Esophagus mucosa (tissue), 1 donor: ENCODE data around the gene CA12. TPM values are rescaled to one million over a fixed set of nuclear protein-coding genes. Genes with fewer than 3 reads are reported as not detected.

Experiments
- ATAC-seq: fragments of 200-7000 bp; cut with Tn5 transposase; one replicate; pipeline ENCODE4 v1.9.1; 2020
- total RNA-seq: library from RNA; stranded (reverse); gene quantifications from one replicate; pipeline ENCODE4 v1.2.4, GENCODE V29; 2023
- donor health status: DM: yes; HTN: yes; CAD: no.

CA12 gene
- total RNA-seq, 1 donor from 2014 or later, result 138 TPM

DNA sequence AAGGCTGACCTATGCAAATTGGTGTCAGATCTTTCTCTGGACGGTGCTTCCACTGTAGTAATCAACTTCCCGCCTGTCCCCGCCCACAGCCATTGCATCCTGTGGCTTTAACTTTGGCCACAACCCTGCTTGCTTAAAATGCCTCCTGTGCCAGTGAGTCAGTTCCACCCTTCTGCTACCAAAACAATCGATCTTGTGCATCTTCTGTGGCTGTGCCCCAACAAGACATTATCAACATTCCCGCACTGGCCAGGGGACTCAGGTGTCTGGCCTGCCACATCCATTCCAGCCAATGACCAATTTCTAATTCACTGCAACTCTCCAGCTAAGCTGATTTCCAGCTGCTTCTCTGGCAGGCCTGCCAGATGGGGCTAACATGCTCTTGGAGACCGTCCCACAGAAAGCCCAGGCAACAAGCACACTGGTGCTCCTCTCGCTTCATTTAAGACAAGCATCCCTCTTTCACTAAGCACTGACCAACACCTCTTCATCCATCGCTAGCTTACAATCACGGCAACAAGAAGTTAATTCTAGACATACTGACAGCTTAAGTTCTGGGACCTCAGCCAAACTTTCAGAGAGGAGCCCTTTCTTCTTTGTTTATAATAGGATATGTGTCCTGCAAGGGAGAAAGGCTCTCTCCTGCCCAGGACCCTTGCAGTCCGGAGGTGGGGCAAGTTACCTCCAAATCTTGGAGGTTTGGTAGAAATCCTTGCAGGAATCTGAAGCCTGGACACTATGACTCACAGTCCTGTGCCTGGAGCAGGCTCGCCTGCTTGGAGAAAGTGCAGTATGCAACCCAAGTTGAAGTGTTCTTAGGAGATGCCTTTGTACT, 6.7 kb downstream of the CA12 start:
- peak; percentile 12 for ATAC-seq

DNA sequence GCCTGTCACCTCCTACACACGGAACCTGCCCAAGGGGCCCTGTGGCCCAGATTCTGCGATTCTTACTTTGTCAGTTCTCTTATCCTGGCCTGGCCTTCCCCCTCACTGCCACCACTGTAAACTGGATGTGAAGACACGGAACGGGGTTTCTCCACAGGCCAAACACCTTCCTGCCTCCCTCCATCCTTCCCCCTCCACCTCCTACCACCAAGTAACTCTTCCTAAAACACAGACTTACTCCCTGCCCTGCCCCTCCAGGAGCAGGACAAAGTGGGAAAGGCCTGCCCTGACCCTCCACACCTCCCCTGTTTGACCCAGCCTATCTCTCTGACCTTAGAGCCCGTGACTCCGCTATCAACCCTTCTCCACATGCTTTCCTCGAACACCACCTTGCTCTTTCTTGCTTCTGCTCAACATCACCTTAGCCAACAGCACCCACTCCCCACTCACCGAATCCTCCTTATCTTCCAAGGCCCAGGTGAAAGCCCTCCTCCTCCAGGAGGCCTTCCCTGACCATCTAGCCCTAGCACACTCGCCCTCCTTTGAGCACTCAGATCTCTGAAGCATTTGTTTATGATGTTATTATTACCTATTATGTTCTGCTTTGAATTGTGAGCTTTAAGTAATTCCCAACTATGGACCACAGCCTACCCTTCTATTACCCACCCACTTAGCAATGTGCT, 7.6 kb downstream of the CA12 start:
- no peak for ATAC-seq

DNA sequence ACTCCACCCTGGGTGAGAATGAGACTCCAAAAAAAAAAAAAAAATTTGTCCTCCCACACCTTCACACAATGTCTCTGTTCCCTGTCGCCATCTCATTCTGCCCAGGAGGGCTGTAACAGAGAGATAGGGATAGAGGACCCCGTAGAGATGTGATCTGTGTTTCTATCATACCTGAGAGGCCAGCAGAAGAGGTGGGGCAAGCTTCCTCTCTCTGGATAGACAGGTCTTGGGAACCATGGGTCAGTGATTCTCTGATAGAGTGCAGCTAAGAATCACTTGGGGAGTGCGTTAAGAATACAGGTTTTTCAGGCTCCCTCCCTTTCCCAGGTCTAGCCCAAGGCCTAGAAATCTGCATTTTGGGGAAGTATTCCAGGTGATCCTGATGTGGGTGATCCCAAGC, 8.3 kb downstream of the CA12 start:
- peak; percentile 70 for ATAC-seq

DNA sequence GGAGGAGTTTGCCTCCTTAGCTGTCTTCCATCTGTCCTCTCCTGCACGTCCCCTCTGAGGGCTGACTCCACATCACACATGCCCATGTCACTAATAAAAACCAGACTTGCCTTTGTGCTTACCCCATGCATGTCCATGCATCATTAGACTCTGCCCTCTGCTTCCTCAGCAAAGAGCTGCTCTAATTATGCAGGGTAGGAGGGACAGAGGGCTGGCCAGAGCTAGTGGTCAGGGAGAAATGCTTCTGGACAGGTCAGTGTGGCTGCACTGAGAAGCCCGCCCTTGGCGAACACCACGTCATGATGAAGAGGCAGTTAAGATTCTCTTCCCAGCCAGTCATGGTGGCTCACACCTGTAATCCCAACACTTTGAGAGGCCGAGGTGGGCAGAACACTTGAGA, 8.9 kb downstream of the CA12 start:
- peak; percentile 35 for ATAC-seq

DNA sequence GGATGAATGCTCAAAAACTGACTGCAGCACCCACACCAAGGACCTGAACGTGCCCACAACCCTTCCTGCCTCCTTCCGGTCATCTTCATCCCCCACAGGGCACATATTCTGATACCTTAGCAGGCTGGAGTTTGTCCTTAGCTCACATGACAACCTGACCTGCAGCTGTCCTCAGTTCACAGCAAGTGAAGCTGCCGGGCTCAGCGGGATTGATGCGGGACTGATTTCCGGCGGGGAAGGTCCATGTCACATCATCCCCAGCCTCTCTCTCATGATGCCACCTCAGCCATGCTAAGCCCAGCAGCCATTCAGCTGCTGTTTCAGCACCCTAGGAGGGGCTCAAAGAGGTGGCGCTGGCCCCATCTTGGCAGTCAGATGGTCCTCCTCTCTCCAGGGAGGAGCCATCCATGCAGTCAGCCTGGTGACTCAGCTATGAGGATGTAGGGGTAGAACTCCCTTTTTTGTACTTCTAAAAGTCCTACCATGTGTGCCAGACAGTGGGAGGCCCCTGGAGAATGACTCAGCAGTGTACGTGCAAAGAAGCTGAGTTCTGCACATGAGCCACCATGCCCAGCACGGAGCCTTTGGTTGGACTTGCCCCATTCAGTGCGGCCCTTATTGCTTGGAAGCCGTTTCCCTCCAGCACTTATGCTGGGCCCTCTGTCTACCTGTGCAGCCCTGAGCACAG, 9.5 kb downstream of the CA12 start:
- peak; percentile 87 for ATAC-seq

DNA sequence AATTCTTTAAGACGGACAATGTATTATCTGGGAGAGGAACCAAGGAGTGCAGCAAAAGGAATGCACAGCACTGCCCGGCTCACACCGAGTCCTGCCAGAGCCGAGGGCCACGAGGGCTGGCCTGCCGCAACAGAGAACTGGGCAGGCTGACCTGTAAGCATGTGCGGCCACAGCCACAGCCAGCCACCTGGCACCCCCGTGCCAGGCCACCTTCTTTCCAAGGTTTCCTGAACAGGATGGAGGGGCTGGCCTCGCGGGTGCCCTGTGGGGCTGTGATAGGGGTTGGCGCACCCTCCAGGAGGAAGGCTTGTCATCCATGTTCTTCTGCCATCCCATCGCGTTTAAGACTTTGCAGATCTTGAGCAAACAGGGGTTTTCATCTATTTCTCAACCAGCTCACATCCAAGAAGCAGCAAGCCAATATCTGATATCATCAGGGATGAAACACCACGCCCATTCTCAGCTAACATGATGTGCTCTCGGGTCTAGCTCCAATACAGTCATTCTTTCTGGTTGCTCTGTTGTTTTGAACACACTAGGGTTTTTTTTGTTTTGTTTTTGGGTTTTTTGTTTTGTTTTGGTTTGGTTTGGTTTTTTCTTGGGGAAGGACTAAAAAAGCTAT, 10.2 kb downstream of the CA12 start:
- no peak for ATAC-seq

DNA sequence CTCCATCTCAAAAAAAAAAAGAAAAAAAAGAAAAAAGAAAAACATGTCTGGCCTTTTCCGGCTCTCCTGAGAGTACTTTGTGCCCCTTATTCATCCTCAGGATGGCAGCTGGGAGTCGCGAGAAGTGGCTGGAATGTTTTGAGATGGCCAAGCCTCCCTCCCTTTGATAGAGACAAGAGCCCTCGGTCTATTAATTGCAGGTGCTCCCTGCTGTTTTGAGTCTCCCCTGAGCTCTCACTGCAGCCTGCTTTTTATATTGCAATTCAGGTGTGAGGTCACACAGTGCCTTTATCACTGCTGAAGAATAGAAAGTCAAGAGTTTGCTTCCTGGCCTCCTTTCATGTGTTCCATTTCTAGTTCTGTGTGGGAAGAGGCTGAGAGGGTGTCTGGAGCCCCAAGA, 10.9 kb downstream of the CA12 start:
- ATAC-seq, result no peak

DNA sequence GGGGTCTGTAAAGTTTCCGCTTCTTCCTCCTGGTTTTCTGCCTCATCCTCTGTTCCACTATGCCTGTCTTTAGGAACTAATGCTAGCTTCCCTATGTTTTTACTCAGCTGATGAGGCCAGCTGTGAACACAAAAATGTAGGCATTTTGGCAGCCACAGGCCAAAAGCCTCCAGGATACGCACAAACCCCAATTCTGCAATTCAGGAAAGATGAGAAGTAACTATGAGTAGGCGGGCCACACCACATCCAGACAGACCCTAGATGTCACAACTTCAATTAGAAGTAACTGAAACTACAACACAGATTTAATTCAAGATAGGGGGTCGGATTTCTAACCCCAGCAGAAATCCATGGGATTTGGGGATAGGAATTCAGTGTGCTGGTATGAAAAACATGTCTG, 11.9 kb downstream of the CA12 start:
- no peak for ATAC-seq

DNA sequence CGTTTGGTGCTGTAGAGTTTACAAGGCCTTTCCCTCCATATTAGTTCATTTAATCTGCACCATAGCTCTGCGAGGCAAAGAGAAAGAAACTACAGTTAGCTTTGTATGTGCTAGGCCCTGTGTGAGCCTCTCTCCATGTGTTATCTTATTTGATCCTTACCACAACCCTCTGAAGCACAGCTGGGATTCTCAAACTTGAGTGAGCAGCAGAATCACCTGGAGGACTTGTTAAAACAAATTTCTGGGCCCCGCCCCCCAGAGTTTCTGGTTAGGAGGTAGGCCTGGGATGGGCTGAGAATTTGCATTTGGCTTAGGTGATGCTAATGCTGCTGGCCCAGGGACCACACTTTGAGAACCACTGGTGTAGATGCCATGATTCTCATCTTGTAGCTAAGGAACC, 12.3 kb downstream of the CA12 start:
- no peak for ATAC-seq

DNA sequence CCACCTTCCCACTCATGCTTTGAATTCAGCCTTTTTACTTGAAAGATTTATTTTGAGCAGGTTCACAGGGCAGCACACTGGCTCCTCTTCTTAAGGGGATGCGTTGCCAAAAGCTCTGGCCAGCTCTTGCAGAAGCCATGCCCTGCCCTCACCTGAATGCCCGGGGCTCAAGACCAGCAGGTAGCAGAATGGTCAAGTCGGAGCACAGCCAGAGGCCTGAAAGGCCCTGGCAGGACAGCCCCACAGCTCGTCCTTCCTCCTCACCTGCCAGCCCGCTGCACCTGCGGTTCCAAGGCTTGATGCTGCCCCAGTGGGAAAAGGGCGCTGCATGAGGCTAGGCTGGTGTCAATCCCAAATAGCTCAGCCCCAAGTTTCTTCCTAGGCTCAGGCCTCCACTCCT, 13.1 kb downstream of the CA12 start:
- no peak for ATAC-seq

DNA sequence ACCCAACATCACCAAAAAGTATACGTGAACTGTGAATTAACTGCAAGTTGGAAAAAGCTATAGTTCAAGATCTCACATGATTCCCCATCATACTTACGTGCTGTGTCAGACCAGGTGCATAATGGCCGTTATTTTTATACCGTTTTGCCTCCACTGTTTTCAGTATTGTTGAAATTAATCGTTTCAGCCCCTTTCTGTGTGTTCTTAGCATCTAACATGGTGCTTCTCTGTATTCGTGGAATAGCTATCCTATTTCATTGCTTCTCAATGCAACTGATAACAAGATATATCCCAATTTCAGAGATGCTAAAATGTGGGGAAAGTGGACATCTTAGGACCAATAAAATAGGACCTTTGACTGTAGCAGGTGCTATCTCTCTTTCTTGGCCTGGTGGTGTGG, 13.7 kb downstream of the CA12 start:
- no peak for ATAC-seq

DNA sequence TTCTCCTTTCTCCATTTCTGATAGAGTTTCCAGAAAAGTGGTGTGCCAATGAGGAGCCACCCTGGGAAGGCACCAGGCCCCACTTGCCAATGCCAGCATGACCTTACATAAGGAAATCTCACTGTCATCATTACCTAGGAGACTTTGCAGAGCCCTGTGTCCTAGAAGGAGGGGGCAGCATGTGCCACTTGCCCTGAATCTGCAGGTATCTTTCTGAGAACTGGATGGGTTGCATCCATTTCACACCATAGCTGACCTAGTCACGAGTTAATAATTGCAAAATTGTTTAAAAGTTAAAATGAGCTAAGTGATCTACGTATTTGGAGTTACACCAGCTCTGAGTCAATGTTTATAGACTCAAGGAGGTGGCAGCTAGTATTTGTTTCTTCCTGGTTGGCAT, 14.3 kb downstream of the CA12 start:
- peak; percentile 46 for ATAC-seq

DNA sequence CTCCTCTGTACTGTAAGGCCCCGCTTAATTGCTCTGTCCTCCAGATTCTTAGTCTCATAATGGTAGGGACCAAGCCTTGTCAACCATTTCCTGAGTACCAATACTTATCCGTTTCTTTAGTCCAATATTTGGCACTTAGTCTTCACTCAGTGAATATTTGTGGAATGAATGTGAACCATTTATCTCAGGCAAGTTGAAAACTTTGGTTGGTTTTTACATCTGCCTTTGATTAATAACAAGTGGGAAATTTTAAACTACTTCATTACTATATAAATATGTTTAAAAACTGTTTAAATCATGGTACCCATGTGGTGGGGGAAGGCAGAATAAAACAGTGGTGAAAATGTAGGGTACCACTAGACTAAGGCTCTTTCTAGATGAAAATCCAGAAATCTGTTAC, 15.2 kb downstream of the CA12 start:
- no peak for ATAC-seq

DNA sequence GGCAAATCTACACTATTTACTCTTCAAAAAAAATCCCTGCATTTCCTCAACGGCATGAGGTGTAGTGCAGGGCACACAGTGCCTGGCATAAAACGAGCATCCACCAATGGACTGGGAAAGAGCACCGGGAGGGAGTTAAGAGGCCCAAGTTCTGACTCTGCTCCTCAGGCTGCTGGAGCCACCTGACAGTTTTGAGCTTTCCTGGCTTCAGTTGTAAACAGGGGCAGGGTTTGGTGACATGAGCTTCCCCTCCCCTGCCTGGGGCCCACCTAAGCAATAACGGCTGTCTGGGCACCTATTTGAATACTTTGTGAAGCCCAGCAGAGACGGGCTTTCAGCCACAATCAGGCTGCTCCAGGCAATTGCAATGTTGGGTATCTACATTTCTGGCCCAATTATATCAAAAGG, 16.4 kb downstream of the CA12 start:
- peak; percentile 53 for ATAC-seq

DNA sequence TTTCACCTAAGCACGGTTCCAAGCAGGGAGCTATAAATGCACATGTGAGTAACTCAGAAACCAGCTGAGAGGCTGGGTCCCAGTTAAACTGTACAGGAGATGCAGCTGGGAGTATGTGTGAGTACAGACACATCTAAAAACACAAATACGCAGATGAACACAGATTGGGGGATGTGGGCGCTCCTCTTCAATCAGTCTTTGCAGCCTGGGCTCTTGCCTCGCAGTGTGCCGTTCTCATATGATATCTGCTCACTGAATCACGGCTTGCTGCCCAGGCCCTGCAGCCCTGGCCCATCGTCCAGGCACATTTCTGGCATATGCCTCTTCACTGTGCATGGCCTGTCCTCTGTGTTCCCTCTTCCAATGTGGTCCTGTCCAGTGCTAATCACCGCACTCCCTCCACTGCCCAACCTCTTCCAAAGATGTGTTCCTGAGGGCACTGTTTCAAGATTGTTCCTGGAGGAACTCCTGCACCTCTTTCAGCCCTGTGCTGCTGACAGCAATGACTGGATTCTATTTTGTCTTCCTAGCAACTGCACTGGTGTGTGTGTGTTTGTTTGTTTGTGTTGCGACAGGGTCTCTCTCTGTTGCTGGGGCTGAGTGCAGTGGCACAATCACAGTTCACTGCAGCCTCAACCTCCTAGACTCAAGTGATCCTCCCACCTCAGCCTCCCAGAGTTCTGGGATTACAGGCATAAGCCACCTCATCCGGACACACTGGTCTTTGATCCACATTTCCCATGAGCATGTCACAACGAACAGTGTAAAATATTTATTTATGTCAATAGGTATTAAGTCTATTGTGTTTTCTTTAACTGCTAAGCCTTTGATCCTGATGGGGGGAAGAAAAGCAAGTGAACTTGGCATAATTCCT, 17.0 kb downstream of the CA12 start:
- ATAC-seq, result peak; percentile 50

DNA sequence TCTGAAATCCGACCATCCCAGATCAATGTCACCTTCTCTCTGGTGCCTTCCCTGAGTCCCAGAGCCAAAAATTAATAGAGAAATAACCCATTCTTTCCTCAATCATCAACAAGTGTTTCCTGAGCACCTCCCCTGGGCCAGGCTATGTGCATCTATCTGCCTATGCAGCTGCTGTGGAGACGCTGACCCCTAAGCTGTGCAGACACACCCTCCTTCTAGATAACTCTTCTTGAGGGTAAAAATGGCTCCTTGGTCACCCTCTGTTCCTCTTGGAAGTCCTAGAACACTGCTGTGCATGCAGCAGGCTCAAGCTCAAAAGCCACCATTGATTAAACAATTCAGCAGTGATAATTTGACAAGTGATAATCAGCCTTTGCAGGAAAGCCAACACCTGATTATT, 18.4 kb downstream of the CA12 start:
- ATAC-seq, result no peak

DNA sequence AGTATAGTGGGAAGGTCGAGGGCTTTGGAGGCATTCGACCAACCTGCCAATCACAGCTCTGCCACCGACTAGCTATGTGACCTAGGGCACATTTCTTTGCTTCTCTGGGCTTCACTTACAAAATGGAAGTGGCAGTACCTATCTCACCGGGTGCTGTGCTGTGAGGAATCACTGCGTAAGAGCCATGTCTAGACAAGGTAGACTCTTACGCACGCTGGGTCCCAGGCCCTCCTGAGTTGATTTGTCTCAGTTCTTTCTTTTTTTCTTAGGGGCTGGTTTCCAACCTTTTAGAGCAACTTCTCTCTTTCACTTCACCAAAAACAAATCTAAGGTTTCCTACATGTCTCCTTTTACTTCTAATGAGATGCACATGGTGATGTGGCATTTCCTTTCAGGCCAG, 18.8 kb downstream of the CA12 start:
- no peak for ATAC-seq

DNA sequence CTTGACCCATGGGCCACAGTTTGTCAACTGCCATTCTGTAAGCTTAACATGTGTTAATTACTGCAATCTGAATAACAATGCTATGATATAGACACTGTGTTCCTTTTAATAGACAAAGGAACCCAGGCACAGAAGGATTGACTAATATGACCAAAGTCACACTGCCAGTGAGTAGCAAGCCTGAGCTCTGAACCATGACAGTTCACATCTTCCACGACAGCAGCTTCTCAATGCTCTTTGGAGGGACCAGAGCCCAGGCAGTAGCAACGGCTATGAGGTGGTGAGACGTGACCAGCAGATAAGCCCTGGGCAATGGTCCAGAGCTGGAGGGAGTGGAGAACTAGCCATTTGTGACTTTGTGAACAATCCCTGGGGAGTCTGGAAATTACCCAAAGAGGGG, 19.4 kb downstream of the CA12 start:
- ATAC-seq, result no peak

DNA sequence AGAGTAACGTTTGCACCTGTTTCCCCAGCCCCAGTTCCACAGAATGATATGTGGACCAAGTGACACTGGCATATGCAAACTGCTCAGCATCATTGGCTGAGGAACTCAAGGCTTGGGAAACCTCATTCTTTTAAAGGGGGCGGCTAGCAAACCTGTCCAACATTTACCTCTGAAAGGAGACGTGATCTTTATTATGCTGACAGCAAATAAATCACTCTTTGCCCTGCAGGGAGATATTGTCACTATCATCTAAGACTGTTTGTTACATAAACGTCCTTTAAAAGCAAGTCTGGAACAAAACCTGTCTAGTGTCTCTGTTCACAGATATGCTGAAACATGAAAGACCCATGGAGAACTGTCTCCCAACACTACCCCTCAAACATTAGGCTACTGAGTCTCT, 21.5 kb downstream of the CA12 start:
- no peak for ATAC-seq

DNA sequence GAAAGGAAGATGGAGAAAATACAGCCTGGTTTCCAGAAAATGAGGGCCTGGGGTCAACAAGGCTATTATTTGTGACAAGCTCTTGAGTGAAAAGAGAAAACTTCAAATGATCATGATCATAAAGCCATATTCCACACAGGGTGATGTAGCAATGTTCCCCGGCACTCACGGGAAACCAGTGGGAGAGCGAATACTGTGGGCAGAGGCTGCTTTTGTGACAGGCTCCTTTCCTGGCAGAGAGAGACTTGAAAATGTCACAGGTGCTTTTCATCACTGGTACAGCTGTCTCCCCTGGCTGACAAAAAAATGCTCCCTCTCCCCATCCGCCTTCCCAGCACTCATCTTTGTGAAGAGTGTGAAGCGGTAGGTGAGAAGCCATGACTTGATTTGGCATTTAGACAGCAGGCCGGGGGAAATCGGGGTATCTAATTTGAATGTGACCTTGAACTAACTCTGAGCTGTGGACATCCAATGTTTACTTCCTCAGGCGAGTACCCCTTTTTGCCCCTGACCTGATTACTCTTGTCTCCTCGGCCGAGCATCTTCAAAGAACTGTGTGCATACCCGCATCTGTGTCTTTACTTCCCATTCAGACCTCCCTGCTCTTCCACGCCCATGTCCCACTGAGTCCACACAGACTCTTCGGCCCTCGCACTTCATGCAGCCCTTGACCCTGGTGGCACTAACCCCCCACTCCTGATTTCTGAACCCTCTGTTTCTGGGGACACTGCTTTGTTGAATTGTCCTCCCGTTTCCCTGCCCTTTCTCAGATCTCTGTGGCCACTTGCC, 23.2 kb downstream of the CA12 start:
- no peak for ATAC-seq

DNA sequence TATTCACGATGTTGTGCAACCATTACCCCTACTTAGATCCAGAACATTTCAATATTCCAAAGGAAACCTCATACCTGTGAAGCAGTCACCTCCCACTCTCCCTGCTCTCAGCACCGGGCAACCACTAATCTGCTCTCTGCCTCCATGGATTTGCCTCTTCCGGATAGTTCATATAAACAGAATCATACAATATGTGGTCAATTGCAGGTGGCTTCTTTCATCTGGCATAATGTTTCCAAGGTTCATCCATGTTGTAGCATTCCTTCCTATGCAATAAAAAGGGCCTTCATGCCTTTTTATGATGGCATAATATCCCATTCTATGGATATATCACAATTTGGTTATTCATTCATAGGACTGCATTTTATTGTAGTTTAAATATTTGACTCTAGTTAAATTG, 23.9 kb downstream of the CA12 start:
- no peak for ATAC-seq
